HG02970 (cell line): ENCODE data around the gene RAB31.
"Not testable (repeated sequence)": the region's sequence is repeated elsewhere in the genome, so short reads cannot be mapped to it uniquely, and the experiment has no call there.

Experiments
- ATAC-seq: cut with Tn5 transposase; IDR thresholded peaks from one replicate; pipeline ENCODE4 v1.9.1; 2021; ENCODE audit warnings: mild to moderate bottlenecking, moderate library complexity, moderate number of reproducible peaks; ENCODE audit not compliant: unreplicated experiment, low FRiP score

Gene RAB31

GRCh38 chr18:9874728-9875127 is 166.6 kb downstream of the RAB31 start:
- no peak for ATAC-seq

- ATAC-seq = no peak
These were observed 168.2 kb downstream of the RAB31 start for GRCh38 chr18:9876212-9876866.

GRCh38 chr18:9876867-9877654 is 169.0 kb downstream of the RAB31 start:
- ATAC-seq = no peak

- no peak for ATAC-seq
These were observed 169.5 kb downstream of the RAB31 start for GRCh38 chr18:9877655-9878014.

GRCh38 chr18:9878095-9878494 is 170.0 kb downstream of the RAB31 start:
- no peak for ATAC-seq

GRCh38 chr18:9878783-9879242 is 170.7 kb downstream of the RAB31 start:
- no peak for ATAC-seq

- no peak for ATAC-seq
These were observed 176.0 kb downstream of the RAB31 start for GRCh38 chr18:9884090-9884489.

- ATAC-seq = no peak
These were observed 176.5 kb downstream of the RAB31 start for GRCh38 chr18:9884532-9885140.

GRCh38 chr18:9885170-9886004 is 177.3 kb downstream of the RAB31 start, which contains the start of gene TXNDC2:
Gene TXNDC2, plus strand, starts transcription at chr18:9885973. Its CDS starts 708 bp downstream, at chr18:9886681.
- no peak for ATAC-seq

GRCh38 chr18:9886005-9886348 is 177.9 kb downstream of the RAB31 start:
- no peak for ATAC-seq

- no peak for ATAC-seq
These were observed 179.9 kb downstream of the RAB31 start for GRCh38 chr18:9887992-9888391.

GRCh38 chr18:9890196-9890595 is 182.1 kb downstream of the RAB31 start:
- ATAC-seq = no peak

- ATAC-seq = no peak
These were observed 182.9 kb downstream of the RAB31 start for GRCh38 chr18:9890957-9891356.

- not testable (repeated sequence) for ATAC-seq
These were observed 183.4 kb downstream of the RAB31 start for GRCh38 chr18:9891515-9891914.

GRCh38 chr18:9894454-9895068 is 186.5 kb downstream of the RAB31 start:
- no peak for ATAC-seq

- ATAC-seq = no peak
These were observed 189.0 kb downstream of the RAB31 start for GRCh38 chr18:9897129-9897528.

- ATAC-seq = not testable (repeated sequence)
These were observed 189.7 kb downstream of the RAB31 start for GRCh38 chr18:9897787-9898291.

- no peak for ATAC-seq
These were observed 190.9 kb downstream of the RAB31 start for GRCh38 chr18:9898792-9899549.

- ATAC-seq = not testable (repeated sequence)
These were observed 191.4 kb downstream of the RAB31 start for GRCh38 chr18:9899550-9899930.
